Pancreas (tissue), 10 donors: ENCODE results near the gene CATSPER4. TPM values are rescaled to one million over a fixed set of nuclear protein-coding genes. Genes with fewer than 3 reads are reported as not detected.

ENCODE experiments used
- ATAC-seq, 4 donors: fragments of 200-7000 bp; cut with Tn5 transposase; one replicate each; pipeline versions ENCODE4 v1.8.0 to v1.9.1; 2020; ENCODE audit warnings: mild to moderate bottlenecking in 4 of 4, moderate library complexity in 4 of 4
- DNase-seq, 6 donors: peaks; one replicate each; pipeline ENCODE4 v3.0.0-alpha.2; 2020
- FAIRE-seq: peaks from 2 replicates; lab custom pipeline; 2012; peaks lifted over from hg19 to GRCh38; lab: Jason Lieb, UNC
- H3K27ac ChIP-seq, 4 donors: fragments of 200-600 bp; sonication (generic); 1 replicate in 3 of 4; 2 replicates in 1 of 4; pipeline versions ENCODE4 v1.5.0 to v1.8.0; 2020
- H3K27me3 ChIP-seq, 4 donors: fragments of 200-600 bp; one replicate each; pipeline ENCODE4 v1.8.0; 2021
- H3K36me3 ChIP-seq, 3 donors: fragments of 200-600 bp; sonication (generic) in 1 of 3; one replicate each; pipeline versions ENCODE4 v1.5.0 to v1.8.0; 2020 to 2021
- H3K4me1 ChIP-seq, 3 donors: fragments of 200-600 bp; one replicate each; pipeline ENCODE4 v1.8.0; 2021
- H3K4me3 ChIP-seq, 4 donors: fragments of 200-600 bp; sonication (generic) in 2 of 4; one replicate each; pipeline versions ENCODE4 v1.5.0 to v1.8.0; 2020 to 2021
- H3K9me3 ChIP-seq, 4 donors: fragments of 200-600 bp; one replicate each; pipeline ENCODE4 v1.8.0; 2021
- CTCF ChIP-seq, 4 donors: fragments of 200-600 bp; sonication (generic) in 3 of 4; IDR thresholded peaks; one replicate each; pipeline versions ENCODE4 v1.5.0 to v1.8.0; 2021; ENCODE audit warnings: antibody characterized with exemption in 4 of 4
- WGBS, 2 donors: extraction: QIAGEN DNeasy Blood & Tissue Kit; methylation state at CpG; one replicate each; pipeline ENCODE4 v1.1.7; 2013; 5-methylcytosine and 5-hydroxymethylcytosine counted together
- intact Hi-C, 3 donors: fragments of 100-400 bp; cut with DNase I; formaldehyde crosslinking; loops; one replicate each; pipeline versions ENCODE4 v1.11.1 to v1.14.2; 2022
- polyA plus RNA-seq, 2 donors: library from polyadenylated mRNA; stranded (reverse); fragments of 200-250 nt; gene quantifications; one replicate each; pipeline ENCODE4 v1.2.3, GENCODE V29; 2013
- total RNA-seq, 6 donors: library from RNA; stranded (reverse); fragmentation: NEBNext Ultra II Directional in 4 of 6; extraction: Animal tissue kit (Norgen Biotek cat#: 25700) in 4 of 6; gene quantifications; one replicate each; pipeline versions ENCODE4 v1.2.1 to v1.2.4, GENCODE V29; 2021 to 2023
- donor health status: healthy with polysubstance abuse.
- donor health status: DM: no; HTN: no; CAD: no; lungs with moderate emphysema.
- donor health status: DM: no; HTN: no; CAD: no.
- donor health status: control.
- donor health status: control.
- donor health status: Bipolar disorder and iron deficiency.
- donor health status: DM: yes; HTN: yes; CAD: no.
- donor health status: DM: no; HTN: no; CAD: no.
- donor health status: DM: no; HTN: no; CAD: no.
- donor health status: DM: yes; HTN: yes; CAD: no.

Gene CATSPER4
- total and polyA plus RNA-seq, 8 donors: 0.09 TPM; not detected in 7

- no peak for TF ChIP-seq CTCF (IDR thresholded peaks at IDR 0.05)
- no peak for ATAC-seq
- no peaks in the 10 kb centered on the region for H3K27me3 ChIP-seq
- no peak for FAIRE-seq
- DNase-seq: peak in 1 of 6 donors; percentile 11
- WGBS, 2 donors: 82 to 89% methylated on average over 6 of the region's 6 CpGs
- intact Hi-C loops: no loop called here
- no peak overlapping the region for H3K27ac ChIP-seq
- no peaks in the 10 kb centered on the region for H3K36me3 ChIP-seq
- H3K4me1 ChIP-seq: no peaks in the 10 kb centered on the region
- H3K9me3 ChIP-seq: no peaks in the 10 kb centered on the region
- H3K4me3 ChIP-seq: no peak overlapping the region
Measured at GRCh38 chr1:26213335-26213905, 23.0 kb downstream of the CATSPER4 start.

GRCh38 chr1:26215246-26215645, 24.8 kb downstream of the CATSPER4 start:
- H3K27ac ChIP-seq: no peak overlapping the region
- no peak for TF ChIP-seq CTCF (IDR thresholded peaks at IDR 0.05)
- ATAC-seq (no peak), DNase-seq (no peak), FAIRE-seq (no peak)
- no peaks in the 10 kb centered on the region for H3K4me1 ChIP-seq
- no peaks in the 10 kb centered on the region for H3K27me3 ChIP-seq
- no peaks in the 10 kb centered on the region for H3K36me3 ChIP-seq
- no peaks in the 10 kb centered on the region for H3K9me3 ChIP-seq
- no peak overlapping the region for H3K4me3 ChIP-seq
- intact Hi-C loops: no loop called here
- WGBS, 2 donors: 38 to 45% methylated on average over 3 of the region's 3 CpGs

GRCh38 chr1:26218906-26219494, 28.6 kb downstream of the CATSPER4 start:
- Histone ChIP-seq H3K27me3 (no peaks in the 10 kb centered on the region), H3K4me3 (no peak overlapping the region), H3K36me3 (no peaks in the 10 kb centered on the region), H3K4me1 (no peaks in the 10 kb centered on the region), H3K27ac (no peak overlapping the region), H3K9me3 (no peaks in the 10 kb centered on the region)
- ATAC-seq (peak; percentile 82 to 91 (median 86)), FAIRE-seq (no peak), DNase-seq (peak; percentile 27 to 86 (median 62))
- intact Hi-C loops: no loop called here
- 35 to 44% methylated on average over 11 of the region's 11 CpGs for WGBS, 2 donors
- no peak for TF ChIP-seq CTCF (IDR thresholded peaks at IDR 0.05)

GRCh38 chr1:26220199-26220912, 30.0 kb downstream of the CATSPER4 start:
- Histone ChIP-seq H3K4me3 (no peak overlapping the region), H3K27me3 (no peaks in the 10 kb centered on the region), H3K9me3 (no peaks in the 10 kb centered on the region), H3K4me1 (no peaks in the 10 kb centered on the region), H3K27ac (no peak overlapping the region), H3K36me3 (no peaks in the 10 kb centered on the region)
- no peak for TF ChIP-seq CTCF (IDR thresholded peaks at IDR 0.05)
- intact Hi-C loops: no loop called here
- ATAC-seq (no peak), DNase-seq (no peak), FAIRE-seq (no peak)
- 66 to 68% methylated on average over 27 of the region's 27 CpGs for WGBS, 2 donors

- Histone ChIP-seq H3K9me3 (no peaks in the 10 kb centered on the region), H3K4me3 (no peak overlapping the region), H3K27ac (no peak overlapping the region), H3K4me1 (peaks cover 0 to 4% (median 0%) of the 10 kb centered on the region in 3 donors), H3K27me3 (no peaks in the 10 kb centered on the region), H3K36me3 (no peaks in the 10 kb centered on the region)
- no peak for ATAC-seq
- no peak for TF ChIP-seq CTCF (IDR thresholded peaks at IDR 0.05)
- 90 to 97% methylated on average over 2 of the region's 2 CpGs for whole genome bisulfite sequencing, 2 donors
- FAIRE-seq: no peak
- intact Hi-C loops: no loop called here
- no peak for DNase-seq
Measured at GRCh38 chr1:26221094-26221493, 30.7 kb downstream of the CATSPER4 start.
